GM21360 (cell line): ENCODE results near the gene HLCS.

Experiments
- ATAC-seq: cut with Tn5 transposase; IDR thresholded peaks from one replicate; pipeline ENCODE4 v1.9.1; 2021; ENCODE audit warnings: mild to moderate bottlenecking, moderate library complexity; ENCODE audit not compliant: unreplicated experiment

The HLCS gene

DNA sequence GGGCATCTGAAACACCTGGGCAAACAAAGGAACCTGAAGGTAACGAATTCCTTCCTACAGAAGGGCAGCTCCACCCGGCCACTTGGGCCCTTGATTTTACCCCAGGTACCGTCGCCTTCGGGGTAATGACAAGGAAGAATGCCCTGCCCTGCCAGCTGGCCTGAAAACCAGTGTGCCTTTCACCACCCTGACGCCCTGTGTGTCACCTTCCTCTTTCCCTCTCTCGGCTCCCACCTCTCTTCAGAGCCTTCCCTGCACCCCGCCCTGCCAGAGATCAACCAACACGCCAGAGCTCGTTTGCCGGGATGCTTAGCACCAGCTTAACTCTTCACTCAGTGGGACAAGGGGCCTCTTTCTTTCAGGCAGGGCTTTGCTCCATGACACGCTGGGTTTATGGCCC, 181.5 kb downstream of the HLCS start:
- no peak for ATAC-seq

DNA sequence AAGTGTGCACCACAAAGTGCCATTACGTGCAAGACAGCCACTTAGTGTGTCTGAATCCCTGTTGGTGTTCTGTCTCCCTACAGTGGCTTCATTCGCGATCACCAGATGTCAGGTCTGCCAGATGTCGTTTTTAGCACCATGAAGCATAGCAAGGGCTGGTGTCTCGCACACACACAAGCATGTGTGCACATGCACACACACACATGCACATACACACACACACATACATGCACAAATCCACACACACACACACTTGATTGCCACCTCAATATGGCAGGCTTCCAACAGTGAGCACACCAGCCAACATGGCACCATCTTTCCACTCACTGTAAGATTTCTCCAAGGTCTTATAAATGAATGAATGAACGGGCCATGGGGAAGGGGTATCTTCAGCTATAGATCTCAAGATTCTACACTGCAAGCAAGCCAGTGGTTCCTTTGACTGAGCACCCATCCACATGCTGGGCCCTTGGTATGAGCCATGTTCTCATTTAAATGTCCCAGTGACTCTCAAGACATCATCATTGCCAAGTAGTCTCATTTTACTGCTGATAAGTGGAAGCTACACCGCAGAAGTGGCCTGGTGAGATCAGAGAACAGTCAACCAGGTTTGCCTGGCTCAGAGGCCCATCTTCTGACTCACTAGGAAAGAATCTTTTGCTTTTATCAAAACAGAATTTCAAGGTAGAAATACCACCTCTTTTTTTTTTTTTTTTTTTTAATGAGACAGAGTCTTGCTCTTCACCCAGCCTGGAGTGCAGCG, 182.7 kb downstream of the HLCS start:
- no peak for ATAC-seq

DNA sequence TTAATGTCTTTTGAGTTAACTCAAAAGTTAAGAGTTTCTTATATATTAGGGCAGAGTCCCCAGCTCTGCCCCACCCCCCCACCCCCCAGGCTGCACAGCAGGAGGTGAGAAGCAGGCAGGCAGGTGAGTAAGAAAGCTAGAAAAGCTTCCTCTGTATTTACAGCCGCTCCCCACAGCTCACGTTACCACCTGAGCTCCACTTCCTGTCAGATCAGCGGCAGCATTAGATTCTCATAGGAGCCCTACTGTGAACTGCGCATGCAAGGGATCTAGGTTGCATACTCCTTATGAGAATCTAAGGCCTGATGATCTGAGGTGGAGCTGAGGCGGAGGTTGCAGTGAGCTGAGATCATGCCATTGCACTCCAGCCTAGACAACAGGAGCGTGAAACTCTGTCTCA, 185.6 kb downstream of the HLCS start:
- no peak for ATAC-seq

DNA sequence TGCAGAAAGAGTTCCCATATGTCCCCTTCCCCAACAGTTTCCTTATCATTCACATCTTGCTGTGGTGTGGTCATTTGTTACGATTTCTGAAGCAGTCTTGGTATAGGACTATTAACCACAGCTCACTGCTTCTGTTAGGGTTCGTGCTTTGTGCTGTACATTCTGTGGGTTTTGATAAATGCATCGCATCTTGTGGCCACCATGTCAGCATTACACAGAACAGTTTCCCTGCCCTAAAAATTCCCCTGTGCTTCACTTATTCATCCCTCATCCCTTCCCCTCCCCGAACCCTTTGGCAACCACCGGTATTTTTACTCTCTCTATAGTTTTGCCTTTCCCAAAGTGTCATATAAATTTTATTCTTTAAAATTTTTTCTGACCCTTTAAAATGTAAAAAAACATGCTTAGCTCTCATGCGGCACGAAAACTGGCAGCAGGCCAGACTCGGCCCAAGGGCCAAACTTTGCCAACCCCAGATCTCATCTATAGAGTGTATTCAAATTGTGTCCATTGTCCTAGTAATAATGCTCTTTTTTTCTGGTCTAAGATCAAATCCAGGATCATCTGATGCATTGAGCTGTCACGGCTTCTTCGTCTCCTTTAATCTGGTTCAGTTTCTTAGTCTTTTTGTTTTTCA, 189.4 kb downstream of the HLCS start:
- no peak for ATAC-seq

DNA sequence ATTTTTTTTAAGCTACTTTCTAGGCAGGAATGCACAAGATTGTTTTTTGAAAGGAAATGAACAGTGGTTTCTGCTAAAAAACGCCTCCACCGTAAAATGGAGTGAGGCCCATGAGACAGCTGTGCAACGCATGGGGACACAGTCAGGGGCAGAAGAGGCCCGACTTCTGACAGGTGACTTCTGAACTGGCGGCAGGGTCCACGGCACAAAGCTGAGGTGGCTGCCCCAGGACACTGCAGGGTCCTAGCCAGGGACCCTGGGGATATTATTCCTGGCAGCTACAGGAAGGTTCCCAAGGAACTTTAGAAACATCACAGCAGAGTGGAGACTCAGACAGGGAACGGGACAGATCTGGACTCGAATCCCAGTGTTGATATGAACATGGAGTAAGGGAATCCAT, 192.5 kb downstream of the HLCS start:
- ATAC-seq, result no peak

DNA sequence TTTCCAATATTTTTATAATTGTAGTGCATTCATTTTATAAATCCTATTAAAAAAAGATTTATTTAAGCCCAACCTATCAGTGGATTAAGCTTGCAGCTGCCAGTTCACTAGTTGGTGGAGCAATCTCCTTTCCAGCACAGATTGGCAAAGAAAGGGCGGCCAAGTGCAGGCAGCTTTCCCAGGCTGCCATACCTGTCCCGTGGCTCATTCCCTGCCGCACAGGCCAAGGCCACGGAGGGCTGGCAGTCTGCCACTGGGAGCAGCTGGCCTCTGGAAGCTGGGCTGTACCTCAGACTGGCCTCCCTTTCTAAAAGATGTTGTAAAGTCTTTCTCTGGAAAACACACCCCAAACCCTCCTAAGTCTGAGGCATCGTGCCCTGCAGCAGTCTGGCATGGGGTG, 193.4 kb downstream of the HLCS start:
- no peak for ATAC-seq

DNA sequence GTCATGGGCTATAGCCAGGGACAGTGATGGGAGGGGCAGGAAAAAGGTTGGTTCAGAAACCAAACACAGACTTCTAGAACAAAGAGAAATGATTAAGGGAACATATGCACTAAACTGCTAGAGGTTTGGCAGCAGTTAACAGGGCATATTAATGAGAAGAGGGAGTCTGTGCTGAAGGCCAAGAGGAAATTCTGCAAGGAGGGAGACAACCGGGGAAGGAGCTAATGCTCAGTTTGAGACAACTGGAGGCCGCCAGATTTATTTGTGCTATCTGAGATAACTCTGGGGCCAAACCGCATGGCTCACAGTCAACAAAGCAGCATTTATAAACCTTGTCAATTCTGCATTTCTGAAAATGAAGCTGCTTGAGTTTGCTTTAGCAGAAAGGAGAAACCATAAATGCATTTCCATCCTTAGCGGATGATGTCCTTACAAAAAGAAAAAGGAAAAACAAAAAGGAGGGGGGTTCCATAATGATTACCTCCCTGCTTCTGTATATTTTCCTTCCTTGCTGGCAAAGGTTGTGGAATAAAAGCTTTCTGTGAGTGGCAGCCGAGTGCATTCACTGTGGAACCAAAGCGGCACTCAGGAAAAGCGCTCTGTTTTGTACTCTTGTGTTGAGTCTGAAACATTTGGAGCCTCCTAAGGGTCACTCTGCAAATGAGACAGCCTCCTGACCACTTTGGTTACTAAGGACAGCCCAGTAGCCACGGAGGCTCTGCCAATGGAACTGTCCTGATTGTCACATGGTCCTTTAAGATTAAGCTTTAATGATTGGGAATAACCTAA, 197.2 kb downstream of the HLCS start:
- no peak for ATAC-seq

DNA sequence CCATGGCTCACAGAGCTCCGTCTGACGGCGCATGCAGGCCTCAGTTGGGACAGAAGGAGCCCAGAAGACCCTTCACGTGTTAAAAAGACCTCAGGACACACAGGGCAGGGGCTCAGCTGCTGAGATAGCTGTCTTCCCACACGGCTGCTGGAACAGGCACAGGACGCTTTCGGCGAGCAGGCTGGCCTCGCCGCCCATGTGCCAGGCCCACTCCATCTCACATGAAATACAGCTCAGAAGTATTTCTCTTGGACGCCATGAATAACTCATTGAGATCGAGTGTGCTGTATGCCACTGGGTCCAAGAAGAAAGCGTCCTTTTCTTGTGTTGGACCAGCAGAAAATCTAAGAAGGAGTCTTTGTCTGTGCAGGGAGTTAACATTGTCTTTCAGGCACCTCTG, 198.0 kb downstream of the HLCS start:
- no peak for ATAC-seq

DNA sequence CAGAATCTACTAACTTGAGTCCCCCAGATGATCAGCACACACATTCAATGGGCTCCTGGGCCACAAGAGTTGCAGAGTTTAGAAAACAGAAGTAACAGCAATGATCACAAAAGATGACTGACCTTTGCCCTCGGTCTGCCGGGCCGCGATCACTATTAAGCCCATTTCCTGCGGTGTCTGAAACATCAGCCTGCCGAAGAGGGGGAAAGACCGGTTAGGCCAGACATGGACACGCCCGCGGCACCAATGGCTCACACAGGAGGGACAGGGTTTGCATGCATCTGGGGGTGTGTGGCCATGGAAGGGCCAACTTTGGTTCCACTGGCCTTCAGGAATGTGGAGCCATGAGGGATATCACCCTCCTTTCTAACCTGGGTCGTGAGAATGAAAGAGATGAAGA, 199.4 kb downstream of the HLCS start:
- no peak for ATAC-seq

DNA sequence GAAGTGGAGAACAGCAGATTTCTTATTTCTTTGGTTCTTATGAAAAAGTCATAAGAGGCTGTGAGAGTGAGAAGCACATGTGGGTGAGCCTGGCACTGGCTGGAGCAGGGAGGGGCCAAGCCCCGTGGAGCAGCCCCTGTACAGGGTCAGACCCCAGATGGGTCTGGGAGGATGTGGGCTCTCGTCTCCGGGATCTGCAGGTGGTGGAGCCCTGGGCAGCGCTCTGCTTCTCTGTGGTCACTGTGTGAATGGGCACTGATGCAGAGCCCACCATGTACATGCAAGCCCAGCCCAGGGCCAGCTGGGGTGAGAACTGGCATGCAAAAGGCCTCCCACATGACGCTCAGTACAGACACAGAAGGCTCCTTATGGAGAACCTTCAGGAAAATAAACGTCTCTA, 200.0 kb downstream of the HLCS start:
- ATAC-seq, result no peak

DNA sequence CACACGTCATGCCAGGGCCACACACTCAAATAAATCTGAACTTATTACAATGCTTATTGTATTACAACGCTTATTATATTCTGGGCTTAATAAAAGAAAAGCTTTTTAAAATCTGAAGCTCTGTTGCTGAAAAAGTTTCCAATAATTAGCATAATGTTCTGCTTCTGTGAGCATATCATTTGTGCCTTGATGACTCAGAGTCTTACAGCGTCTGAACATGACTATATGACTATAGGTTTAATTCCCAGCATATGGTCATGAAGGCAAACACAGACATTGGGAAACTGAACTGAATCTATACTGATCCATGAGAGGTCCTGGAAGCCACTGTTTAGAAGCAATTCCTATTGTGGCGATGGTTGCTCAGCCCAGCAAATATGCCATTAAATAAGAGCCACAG, 201.2 kb downstream of the HLCS start:
- ATAC-seq, result no peak

DNA sequence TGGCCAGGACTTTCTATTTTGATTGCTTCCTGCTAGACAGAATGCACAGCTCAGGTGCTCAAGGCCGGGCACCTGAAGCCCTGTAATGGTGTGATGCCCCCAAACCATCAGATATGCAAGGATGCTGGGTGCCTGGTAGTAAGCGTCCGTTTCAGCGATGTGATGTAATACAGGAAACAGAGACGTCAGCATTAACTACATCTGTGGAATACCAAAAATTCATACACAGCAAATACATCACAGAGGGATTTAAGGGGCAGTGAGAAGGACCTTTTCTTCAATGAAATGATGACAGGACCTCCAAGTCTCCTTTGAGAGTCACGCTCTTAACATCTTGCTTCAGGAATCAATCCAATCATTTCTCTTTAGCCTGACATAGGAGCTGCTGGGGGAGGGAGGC, 203.2 kb downstream of the HLCS start:
- no peak for ATAC-seq

DNA sequence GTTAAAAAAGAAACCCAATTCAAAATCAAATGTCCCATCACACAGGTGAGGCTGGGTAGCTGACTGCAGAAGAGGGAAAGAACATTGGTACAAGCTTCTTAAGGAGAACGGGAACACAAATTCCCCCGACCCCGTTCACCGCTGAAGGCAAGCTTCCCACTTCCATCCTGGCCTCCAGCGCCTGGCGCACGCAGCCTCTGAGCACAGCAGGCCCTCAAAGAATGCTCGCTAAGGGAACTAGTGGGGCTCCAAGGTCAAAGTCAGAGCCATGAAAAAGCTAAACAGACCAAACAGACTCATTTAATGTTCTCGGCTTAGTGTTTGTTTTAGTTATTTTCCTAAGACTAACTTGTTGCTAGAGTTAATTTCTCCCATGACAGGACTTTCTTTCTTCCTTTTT, 203.8 kb downstream of the HLCS start:
- no peak for ATAC-seq

DNA sequence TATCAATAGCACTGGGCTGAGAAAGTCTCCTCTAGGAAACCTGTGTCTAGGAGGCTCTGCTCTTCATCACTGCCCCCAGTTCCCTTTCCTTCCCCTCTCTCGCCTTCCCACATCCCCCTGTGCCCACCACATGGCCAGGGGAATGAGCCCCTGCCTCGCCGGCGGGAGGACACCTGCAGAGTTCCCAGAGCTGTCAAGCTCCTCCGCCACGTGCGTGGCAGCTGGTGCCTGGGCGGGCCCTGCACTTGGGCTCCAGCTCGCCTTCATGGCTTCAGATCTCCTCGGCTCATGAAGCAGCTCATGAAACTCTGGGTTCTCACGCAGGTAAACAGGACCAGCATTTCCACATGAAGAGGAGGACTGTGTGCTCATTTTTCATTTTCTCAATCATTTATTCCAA, 204.8 kb downstream of the HLCS start:
- no peak for ATAC-seq

DNA sequence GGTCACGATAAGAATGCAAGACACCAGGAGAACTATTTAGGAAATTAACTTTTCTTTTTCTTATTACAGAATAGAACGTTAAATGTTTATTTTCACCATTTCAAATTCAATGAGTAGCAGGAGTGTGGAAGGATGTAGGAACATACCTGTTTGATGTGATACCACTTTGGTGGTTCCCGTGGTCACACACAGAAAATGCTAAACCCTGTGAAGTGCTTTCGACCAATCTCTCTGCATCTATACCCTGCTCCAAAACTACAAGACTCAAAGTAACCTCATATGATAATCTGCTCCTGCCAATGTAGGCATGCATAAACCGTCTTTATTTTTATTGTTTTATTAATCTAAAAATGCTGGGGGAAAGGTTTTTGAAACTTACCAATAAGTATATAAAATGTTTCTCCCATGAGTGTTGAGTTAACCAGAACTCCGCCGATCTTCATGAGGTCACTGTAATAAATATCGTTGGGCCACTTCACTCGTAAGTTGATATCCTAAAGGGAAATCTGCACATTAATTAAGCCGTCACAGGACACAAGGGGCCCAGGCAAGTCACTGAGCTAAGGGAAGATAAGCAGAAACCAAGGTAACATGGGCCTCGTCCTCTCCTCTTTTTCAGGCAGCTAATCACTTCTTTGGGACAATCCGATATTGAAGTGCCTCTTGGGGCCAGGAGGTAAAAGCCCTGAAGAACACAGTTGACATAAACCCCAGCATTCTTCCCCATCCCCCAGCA, 207.0 kb downstream of the HLCS start:
- ATAC-seq, result no peak

DNA sequence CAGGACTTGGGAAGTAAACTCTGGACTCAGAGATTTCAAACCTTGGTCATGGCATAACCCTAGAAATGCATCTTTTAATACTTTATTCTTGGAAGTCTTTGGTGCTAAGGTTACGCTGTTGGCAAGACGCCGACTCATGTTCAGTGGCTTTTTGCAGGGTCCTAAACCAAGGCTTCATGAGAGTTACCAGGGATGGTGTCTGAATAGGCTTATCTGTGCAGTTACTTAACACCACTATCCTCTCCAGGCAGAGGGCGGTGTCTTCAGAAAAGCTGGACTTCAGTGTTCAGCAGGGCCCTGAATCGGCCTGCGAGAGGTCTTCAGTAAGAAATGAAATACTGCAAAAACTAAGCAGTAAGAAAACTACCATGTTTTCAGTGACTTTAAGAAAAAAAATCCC, 209.3 kb downstream of the HLCS start:
- no peak for ATAC-seq

DNA sequence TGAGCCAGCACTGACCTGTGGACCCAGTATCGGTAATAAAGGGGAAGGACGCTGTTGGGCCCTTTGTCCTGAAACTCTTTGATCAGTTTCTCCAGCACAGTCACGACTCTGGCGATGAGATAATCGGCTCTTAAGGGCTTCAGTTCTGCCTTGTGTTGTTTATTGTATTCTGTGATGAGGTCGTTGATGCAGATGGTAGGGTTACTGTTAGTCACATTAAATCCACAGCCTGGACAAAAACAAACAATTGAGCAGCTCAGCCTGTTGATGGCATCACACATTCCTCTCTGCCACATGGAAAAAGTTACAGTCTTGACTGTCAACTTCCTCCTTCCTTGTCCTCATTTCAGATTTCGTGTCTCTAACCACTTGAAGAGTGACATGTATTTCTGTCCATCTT, 209.9 kb downstream of the HLCS start:
- no peak for ATAC-seq

DNA sequence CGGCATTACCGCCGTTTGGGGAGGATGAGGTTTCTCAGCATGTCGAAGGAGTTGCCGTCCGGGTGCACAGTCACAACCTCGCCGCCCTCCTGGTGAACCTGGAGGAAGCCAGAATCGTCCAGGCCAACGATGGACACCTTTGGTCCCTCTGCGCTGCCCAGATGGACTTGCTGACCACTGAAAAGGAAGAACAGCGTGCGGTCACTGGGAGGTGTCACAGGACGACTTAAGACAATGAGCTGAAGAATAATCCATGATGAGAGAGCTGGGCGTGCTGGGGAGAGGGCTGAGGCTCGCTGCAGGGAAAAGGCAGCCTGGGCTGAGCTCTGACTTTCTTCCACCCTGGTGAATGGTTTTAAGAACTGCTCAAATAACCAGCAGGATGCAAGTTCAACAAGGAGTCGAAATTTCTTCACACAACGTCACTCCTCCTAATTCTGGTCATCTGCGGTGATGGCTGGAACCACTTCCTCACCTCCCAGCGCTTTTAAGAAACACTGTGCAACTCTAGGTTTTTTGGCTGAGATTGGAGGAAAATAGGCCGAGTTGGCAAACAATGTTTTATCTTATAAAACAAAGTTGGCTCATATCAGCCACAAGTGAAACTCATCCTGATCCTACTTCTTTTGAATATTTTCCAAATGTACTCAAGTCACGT, 212.1 kb downstream of the HLCS start:
- no peak for ATAC-seq

DNA sequence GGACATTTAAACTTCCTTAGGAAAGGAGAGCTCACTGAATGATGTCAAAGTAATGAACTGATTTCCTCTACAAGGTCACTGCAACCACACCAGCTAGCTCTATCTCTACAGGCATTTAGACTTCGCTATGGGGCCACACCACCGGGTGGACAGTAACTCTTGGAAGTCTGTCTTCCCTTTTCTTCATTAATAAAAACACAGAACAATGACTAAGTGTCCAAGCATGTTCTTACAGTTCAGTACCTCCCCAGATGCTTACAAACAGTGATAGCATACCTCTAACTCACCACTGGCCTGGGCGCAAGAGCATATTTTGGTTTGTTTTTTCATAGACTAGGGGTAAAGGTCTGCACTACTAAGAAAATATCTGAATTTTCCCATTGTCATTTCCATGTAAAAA, 212.9 kb downstream of the HLCS start:
- no peak for ATAC-seq

DNA sequence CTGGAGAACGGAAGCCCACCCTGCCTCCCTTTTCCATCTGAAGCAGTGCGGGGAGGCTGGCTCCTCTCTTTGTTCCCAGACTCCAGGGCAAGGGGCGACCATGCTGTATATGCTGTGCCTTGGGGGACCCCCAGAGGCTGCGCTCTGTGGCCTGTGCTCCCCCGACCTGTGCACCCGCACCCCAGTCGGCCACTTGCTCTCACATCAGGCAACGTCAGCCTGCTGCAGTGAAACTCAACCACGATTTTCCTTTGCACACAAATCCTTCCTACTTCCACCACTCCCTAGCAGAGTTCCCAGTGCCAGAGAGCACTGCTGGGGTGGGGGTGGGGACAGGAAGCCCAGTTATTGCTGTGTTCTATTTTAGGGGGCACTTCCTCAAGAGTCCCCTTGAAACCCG, 215.1 kb downstream of the HLCS start:
- ATAC-seq, result no peak

DNA sequence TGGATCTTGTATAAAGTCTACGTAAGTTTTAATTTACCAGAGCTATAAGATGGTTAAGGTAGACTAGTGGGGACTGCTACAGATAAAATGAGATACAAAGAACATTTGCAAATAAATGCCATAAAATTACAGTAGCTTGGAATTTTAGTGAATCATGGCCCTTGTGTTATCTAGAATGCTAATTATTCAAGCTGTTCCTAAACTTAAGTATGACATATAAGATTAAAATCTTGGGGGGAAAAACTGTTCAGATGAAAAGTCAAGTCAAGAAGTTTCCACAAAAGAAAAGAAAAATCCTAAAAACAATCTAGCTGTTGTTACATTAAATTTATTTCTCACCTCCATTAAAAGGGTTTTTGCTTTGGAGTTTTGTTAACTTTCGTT, 215.9 kb downstream of the HLCS start:
- ATAC-seq, result no peak
